ENCODE results near the gene LEFTY2.

The LEFTY2 gene

DNA sequence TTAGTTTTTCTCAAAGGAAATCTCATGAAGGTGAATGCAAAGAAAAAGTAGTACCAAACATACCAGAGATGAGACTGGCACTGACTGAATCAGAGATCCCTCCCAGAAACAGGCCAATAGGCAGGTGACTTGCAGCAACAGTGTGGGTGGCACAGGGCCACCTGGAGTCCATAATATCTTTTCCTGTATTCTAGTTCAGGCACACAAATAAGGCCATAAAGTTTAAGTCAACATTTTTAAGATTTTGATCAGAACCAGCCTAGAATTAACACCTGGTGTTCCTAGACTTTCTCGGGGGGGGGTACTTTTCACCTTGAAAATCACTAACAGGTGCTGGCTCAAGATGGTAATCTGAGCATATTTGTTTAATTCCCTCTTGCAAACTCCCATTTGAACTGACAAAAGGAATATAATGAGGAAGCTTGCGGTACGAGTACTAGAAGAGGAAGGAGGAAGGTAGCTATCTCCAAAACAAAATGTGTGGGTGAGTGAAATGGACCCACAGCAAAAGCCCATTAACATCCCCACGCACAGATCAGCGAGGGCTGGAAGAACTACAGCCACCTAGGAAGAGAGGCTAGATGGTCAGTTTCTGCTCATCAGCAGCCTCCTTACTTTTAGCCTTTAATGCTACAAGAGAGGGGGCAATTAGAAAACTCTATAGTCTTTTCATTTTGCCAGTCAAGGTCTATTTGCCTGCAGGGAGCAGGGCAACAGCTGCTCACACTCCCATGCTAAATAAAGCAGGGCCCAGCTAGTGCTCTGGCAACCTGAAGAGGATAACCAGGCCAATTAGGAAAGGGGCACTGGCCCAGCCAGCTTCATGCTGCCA is 39.2 kb upstream of the LEFTY2 start (continued):
- TF ChIP-seq PRDM2 (tag by site-specific recombination; IDR thresholded peaks at IDR 0.05; ENCODE audit: borderline replicate concordance) = no peak
- TF ChIP-seq ZNF549 (tag by site-specific recombination; IDR thresholded peaks at IDR 0.05) = no peak
- no peak for TF ChIP-seq ZBTB11 (tag by site-specific recombination; conservative IDR thresholded peaks at IDR 0.05; ENCODE audit: low read depth)
- no peak for TF ChIP-seq TSHZ1 (tag by site-specific recombination; IDR thresholded peaks at IDR 0.05; ENCODE audit: borderline replicate concordance)
- TF ChIP-seq ZNF391 (tag by site-specific recombination; IDR thresholded peaks at IDR 0.05; ENCODE audit: borderline replicate concordance, low read depth) = no peak
- TF ChIP-seq ZNF692 (tag by site-specific recombination; IDR thresholded peaks at IDR 0.05) = no peak
- no peak for TF ChIP-seq ZNF518A (tag by site-specific recombination; conservative IDR thresholded peaks at IDR 0.05; ENCODE audit: low read depth)
- no peak for TF ChIP-seq ZNF792 (tag by site-specific recombination; IDR thresholded peaks at IDR 0.05)
- TF ChIP-seq KLF10 (tag by site-specific recombination; IDR thresholded peaks at IDR 0.05) = no peak

All from HEK293 (cell line).